H9 (cell line): ENCODE measurements around the gene MYH9. TPM values are rescaled to one million over a fixed set of nuclear protein-coding genes. Genes with fewer than 3 reads are reported as not detected.

Experiments used
- DNase-seq: peaks from one replicate; pipeline ENCODE4 v3.0.0-alpha.2; 2017
- H2AFZ ChIP-seq: one replicate; pipeline ENCODE4 v1.6.1; 2013; ENCODE audit warnings: mild to moderate bottlenecking, low read length, control low read depth, moderate library complexity
- H2AK5ac ChIP-seq: 2 replicates; pipeline ENCODE4 v1.6.1; 2013; ENCODE audit warnings: low read length, control low read depth, mixed read lengths; ENCODE audit not compliant: insufficient read length
- H2BK120ac ChIP-seq: one replicate; pipeline ENCODE4 v1.6.1; 2013; ENCODE audit warnings: low read depth, mild to moderate bottlenecking, low read length, control low read depth, inconsistent platforms; ENCODE audit not compliant: poor library complexity, severe bottlenecking
- H2BK12ac ChIP-seq: 2 replicates; pipeline ENCODE4 v1.6.1; 2013; ENCODE audit warnings: low read length, control low read depth, mixed read lengths, low read depth; ENCODE audit not compliant: insufficient read length
- H2BK15ac ChIP-seq: 2 replicates; pipeline ENCODE4 v1.6.1; 2013; ENCODE audit warnings: low read depth, low read length, control low read depth
- H2BK20ac ChIP-seq: one replicate; pipeline ENCODE4 v1.6.1; 2013; ENCODE audit warnings: low read depth, mild to moderate bottlenecking, low read length, control low read depth, inconsistent platforms; ENCODE audit not compliant: poor library complexity, severe bottlenecking
- H2BK5ac ChIP-seq: 2 replicates; pipeline ENCODE4 v1.6.1; 2013; ENCODE audit warnings: low read length, control low read depth, mixed read lengths; ENCODE audit not compliant: insufficient read length
- H3K14ac ChIP-seq: 2 replicates; pipeline ENCODE4 v1.6.1; 2013; ENCODE audit warnings: low read length, control low read depth; ENCODE audit not compliant: insufficient read depth
- H3K18ac ChIP-seq: 2 replicates; pipeline ENCODE4 v1.6.1; 2013; ENCODE audit warnings: low read depth, mild to moderate bottlenecking, mixed read lengths, low read length, control low read depth; ENCODE audit not compliant: insufficient read length
- H3K23ac ChIP-seq: 2 replicates; pipeline ENCODE4 v1.6.1; 2013; ENCODE audit warnings: low read length, control low read depth, mixed read lengths, low read depth; ENCODE audit not compliant: insufficient read length
- H3K23me2 ChIP-seq: 2 replicates; pipeline ENCODE4 v1.6.1; 2013; ENCODE audit warnings: low read depth, mild to moderate bottlenecking, mixed read lengths, low read length, control low read depth; ENCODE audit not compliant: insufficient read length, poor library complexity, severe bottlenecking
- H3K27ac ChIP-seq: 2 replicates; pipeline ENCODE4 v1.5.1; 2013; ENCODE audit warnings: low read length, control low read depth, mixed read lengths, low read depth; ENCODE audit not compliant: insufficient read length
- H3K27me3 ChIP-seq: 2 replicates; pipeline ENCODE4 v1.6.1; 2013; ENCODE audit warnings: low read length, control low read depth, inconsistent platforms; ENCODE audit not compliant: insufficient read depth
- H3K4ac ChIP-seq: 2 replicates; pipeline ENCODE4 v1.6.1; 2013; ENCODE audit warnings: low read depth, mild to moderate bottlenecking, control low read depth, inconsistent platforms, low read length, moderate library complexity
- H3K4me1 ChIP-seq: 2 replicates; pipeline ENCODE4 v1.6.1; 2013; ENCODE audit warnings: low read length, control low read depth, inconsistent platforms; ENCODE audit not compliant: insufficient read depth
- H3K4me2 ChIP-seq: 2 replicates; pipeline ENCODE4 v1.6.1; 2013; ENCODE audit warnings: low read length, control low read depth, mixed read lengths; ENCODE audit not compliant: insufficient read length, insufficient read depth
- H3K56ac ChIP-seq: 2 replicates; pipeline ENCODE4 v1.6.1; 2013; ENCODE audit warnings: low read depth, mild to moderate bottlenecking, mixed read lengths, low read length, control low read depth; ENCODE audit not compliant: insufficient read length
- H3K79me1 ChIP-seq: 2 replicates; pipeline ENCODE4 v1.6.1; 2013; ENCODE audit warnings: low read depth, mild to moderate bottlenecking, moderate library complexity, low read length, control low read depth, inconsistent platforms; ENCODE audit not compliant: insufficient read depth, poor library complexity, severe bottlenecking
- H3K79me2 ChIP-seq: 2 replicates; pipeline ENCODE4 v1.6.1; 2013; ENCODE audit warnings: low read length, control low read depth, inconsistent platforms; ENCODE audit not compliant: insufficient read depth
- H3K9ac ChIP-seq: 2 replicates; pipeline ENCODE4 v1.6.1; 2013; ENCODE audit warnings: low read length, control low read depth, mixed read lengths; ENCODE audit not compliant: insufficient read length; ENCODE audit errors: extremely low read depth
- H3K9me3 ChIP-seq: one replicate; pipeline ENCODE4 v1.6.1; 2013; ENCODE audit warnings: low read depth, low read length, inconsistent platforms; ENCODE audit not compliant: control insufficient read depth
- H3T11ph ChIP-seq: one replicate; pipeline ENCODE4 v1.6.1; 2013; ENCODE audit warnings: mild to moderate bottlenecking, low read length, control low read depth, inconsistent platforms
- H4K20me1 ChIP-seq: one replicate; pipeline ENCODE4 v1.6.1; 2013; ENCODE audit not compliant: control insufficient read depth, insufficient read length, insufficient read depth
- H4K5ac ChIP-seq: 2 replicates; pipeline ENCODE4 v1.6.1; 2013; ENCODE audit warnings: low read depth, mild to moderate bottlenecking, mixed read lengths, low read length, control low read depth; ENCODE audit not compliant: insufficient read length
- H4K8ac ChIP-seq: replicated peaks from 2 replicates; pipeline ENCODE4 v1.6.1; 2013; ENCODE audit warnings: low read length, control low read depth, mixed read lengths, low read depth; ENCODE audit not compliant: insufficient read length
- H4K91ac ChIP-seq: 2 replicates; pipeline ENCODE4 v1.6.1; 2013; ENCODE audit warnings: low read depth, mild to moderate bottlenecking, moderate library complexity, mixed read lengths, low read length, control low read depth; ENCODE audit not compliant: insufficient read length
- H3K27ac Mint-ChIP-seq, 3 experiments: 2 replicates in 2 of 3; 3 replicates in 1 of 3; pipeline ENCODE4 v1.8.0; 2020 to 2021; ENCODE audit warnings: mixed read lengths in 3 of 3, mild to moderate bottlenecking in 1 of 3, moderate library complexity in 1 of 3
- H3K27me3 Mint-ChIP-seq: 2 replicates; pipeline ENCODE4 v1.8.0; 2021; ENCODE audit warnings: low read depth, mild to moderate bottlenecking, moderate library complexity, mixed read lengths
- H3K36me3 Mint-ChIP-seq, 3 experiments: 2 replicates in 2 of 3; 3 replicates in 1 of 3; pipeline ENCODE4 v1.8.0; 2020 to 2021; ENCODE audit warnings: low read depth in 3 of 3, mixed read lengths in 3 of 3; ENCODE audit not compliant: insufficient read depth in 1 of 3
- H3K4me1 Mint-ChIP-seq, 2 experiments: 2 replicates each; pipeline ENCODE4 v1.8.0; 2020; ENCODE audit warnings: mixed read lengths in 2 of 2
- H3K4me3 Mint-ChIP-seq, 2 experiments: 2 replicates in 1 of 2; 3 replicates in 1 of 2; pipeline ENCODE4 v1.8.0; 2020 to 2021; ENCODE audit warnings: mild to moderate bottlenecking in 2 of 2, mixed read lengths in 2 of 2, moderate library complexity in 1 of 2
- H3K9me3 Mint-ChIP-seq, 2 experiments: 2 replicates in 1 of 2; 3 replicates in 1 of 2; pipeline ENCODE4 v1.8.0; 2020; ENCODE audit warnings: mild to moderate bottlenecking in 2 of 2, mixed read lengths in 2 of 2, moderate library complexity in 1 of 2
- CTCF ChIP-seq: fragments of 200-600 bp; sonication (generic); conservative IDR thresholded peaks from 3 replicates; pipeline ENCODE4 v1.8.0; 2021; ENCODE audit warnings: antibody characterized with exemption, mild to moderate bottlenecking
- WGBS: extraction: QIAGEN DNeasy Blood & Tissue Kit; methylation state at CpG from one replicate; pipeline ENCODE4 v1.1.7; 2013; ENCODE audit warnings: missing lambda C conversion rate, low lambda C conversion rate, mixed read lengths; ENCODE audit not compliant: insufficient read length; ENCODE audit errors: extremely low coverage; 5-methylcytosine and 5-hydroxymethylcytosine counted together
- total RNA-seq: library from RNA; stranded (reverse); gene quantifications from 2 replicates; pipeline ENCODE4 v1.2.1, GENCODE V29; 2021

MYH9 gene
- total RNA-seq, 1 experiment from 2014 or later, result 266 TPM

GRCh38 chr22:36398601-36399471 is 11.1 kb upstream of the MYH9 start:
- Mint-ChIP-seq H3K9me3 (no peaks in the 10 kb centered on the region; a peak in 1 of 5 replicates), H3K27ac (no peak overlapping the region; a peak in 1 of 7 replicates), H3K36me3 (no peaks in the 10 kb centered on the region), H3K4me1 (peaks cover 20 to 24% of the 10 kb centered on the region in 2 experiments), H3K27me3 (no peaks in the 10 kb centered on the region; the same call in 1 of the 2 replicates), H3K4me3 (no peak overlapping the region)
- Histone ChIP-seq H3K9ac (no peak overlapping the region), H4K91ac (no peak overlapping the region), H2AFZ (no peak overlapping the region), H3K56ac (no peak overlapping the region), H2BK120ac (no peak overlapping the region), H3K23me2 (no peaks in the 10 kb centered on the region), H2BK5ac (no peak overlapping the region), H3K27me3 (no peaks in the 10 kb centered on the region), H3K14ac (no peak overlapping the region), H2AK5ac (no peak overlapping the region), H3T11ph (no peak overlapping the region), H2BK12ac (no peak overlapping the region), H3K4me2 (no peak overlapping the region), H3K18ac (no peak overlapping the region), H3K23ac (no peak overlapping the region), H2BK15ac (no peak overlapping the region), H4K8ac (no peak overlapping the region), H4K5ac (no peak overlapping the region), H3K79me1 (no peaks in the 10 kb centered on the region), H4K20me1 (no peaks in the 10 kb centered on the region), H3K79me2 (no peaks in the 10 kb centered on the region), H3K27ac (no peak overlapping the region), H2BK20ac (no peak overlapping the region), H3K9me3 (no peaks in the 10 kb centered on the region), H3K4me1 (peaks cover 2% of the 10 kb centered on the region; the same call in 1 of the 2 replicates), H3K4ac (no peak overlapping the region)
- DNase-seq, result no peak
- WGBS, result no CpG with 5 or more reads among the region's 10 CpGs
- no peak for TF ChIP-seq CTCF
